Esophagus squamous epithelium (tissue), 4 donors: ENCODE measurements around the gene RHCE.

Source experiments
- CTCF ChIP-seq, 6 experiments: fragments of 450-650 bp in 4 of 6; fragments of 200-600 bp in 2 of 6; sonication (generic) in 2 of 6; IDR thresholded peaks; one replicate each; pipeline ENCODE4 v1.5.1; 2016 to 2019; ENCODE audit warnings: antibody characterized with exemption in 6 of 6, mild to moderate bottlenecking in 4 of 6, moderate library complexity in 4 of 6
- POLR2A ChIP-seq, 4 donors: fragments of 450-650 bp; IDR thresholded peaks; one replicate each; pipeline ENCODE4 v1.6.1; 2017; ENCODE audit warnings: antibody characterized with exemption in 4 of 4, mild to moderate bottlenecking in 4 of 4, moderate library complexity in 3 of 4

- TF ChIP-seq CTCF (IDR thresholded peaks at IDR 0.05) (no peak), POLR2A (IDR thresholded peaks at IDR 0.05) (no peak)
Measured at GRCh38 chr1:25451908-25452307, 31.3 kb upstream of the RHCE start.
